ENCODE data around the gene PHYHD1.
A peak's percentile ranks its signal among the peaks of the same experiment; 100 is the strongest.

GRCh38 chr9:128920381-128921058, at the start of gene PHYHD1:
- TF ChIP-seq, protein P1, sequence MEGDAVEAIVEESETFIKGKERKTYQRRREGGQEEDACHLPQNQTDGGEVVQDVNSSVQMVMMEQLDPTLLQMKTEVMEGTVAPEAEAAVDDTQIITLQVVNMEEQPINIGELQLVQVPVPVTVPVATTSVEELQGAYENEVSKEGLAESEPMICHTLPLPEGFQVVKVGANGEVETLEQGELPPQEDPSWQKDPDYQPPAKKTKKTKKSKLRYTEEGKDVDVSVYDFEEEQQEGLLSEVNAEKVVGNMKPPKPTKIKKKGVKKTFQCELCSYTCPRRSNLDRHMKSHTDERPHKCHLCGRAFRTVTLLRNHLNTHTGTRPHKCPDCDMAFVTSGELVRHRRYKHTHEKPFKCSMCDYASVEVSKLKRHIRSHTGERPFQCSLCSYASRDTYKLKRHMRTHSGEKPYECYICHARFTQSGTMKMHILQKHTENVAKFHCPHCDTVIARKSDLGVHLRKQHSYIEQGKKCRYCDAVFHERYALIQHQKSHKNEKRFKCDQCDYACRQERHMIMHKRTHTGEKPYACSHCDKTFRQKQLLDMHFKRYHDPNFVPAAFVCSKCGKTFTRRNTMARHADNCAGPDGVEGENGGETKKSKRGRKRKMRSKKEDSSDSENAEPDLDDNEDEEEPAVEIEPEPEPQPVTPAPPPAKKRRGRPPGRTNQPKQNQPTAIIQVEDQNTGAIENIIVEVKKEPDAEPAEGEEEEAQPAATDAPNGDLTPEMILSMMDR (IDR thresholded peaks at IDR 0.05), result no peak
- TF ChIP-seq POLR2A (IDR thresholded peaks at IDR 0.05) (no peak), POLR2AphosphoS5 (IDR thresholded peaks at IDR 0.05) (peak in 2 of 3 donors; percentile 11 to 58)
